ENCODE results near the gene SALL2. TPM values are rescaled to one million over a fixed set of nuclear protein-coding genes. Genes with fewer than 3 reads are reported as not detected.

The SALL2 gene
- total and polyA plus RNA-seq, 10 donors, result 0.76 to 6.7 (median 4.3) TPM

DNA sequence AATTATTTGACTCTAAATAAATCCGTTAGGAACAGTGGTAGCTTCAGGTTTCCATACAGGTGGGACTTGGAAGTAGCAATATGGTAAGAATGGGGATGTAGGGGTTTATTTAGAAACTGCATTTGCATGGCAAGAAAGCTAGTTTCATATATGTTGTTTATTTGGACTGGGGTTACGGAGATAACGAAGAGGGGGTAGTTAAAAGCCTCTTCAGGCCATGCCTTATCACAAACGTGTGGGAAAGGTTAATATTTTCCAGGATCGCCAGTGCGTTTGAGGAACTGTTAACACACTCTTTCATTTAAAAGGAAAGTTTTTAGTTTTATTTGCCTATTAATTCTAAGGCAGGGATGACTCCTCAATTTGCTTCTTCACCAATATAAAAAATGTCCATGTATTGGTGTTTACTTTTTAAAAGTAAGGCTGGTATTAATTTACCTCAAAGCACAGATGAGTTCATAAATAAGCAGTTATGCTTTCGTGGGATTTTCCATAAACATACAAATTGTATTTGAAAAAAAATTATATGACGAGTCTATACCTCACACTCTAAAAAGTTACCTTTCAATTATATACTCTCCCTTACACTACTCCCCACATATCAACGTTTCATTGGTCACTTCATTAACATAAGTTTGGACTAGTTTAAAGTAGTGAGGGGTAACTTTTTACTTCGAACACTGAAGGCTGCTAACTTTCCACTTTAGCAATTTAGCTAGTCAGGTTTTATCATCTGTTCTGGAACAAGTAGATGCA, 50.2 kb downstream of the SALL2 start:
- H3K4me1 ChIP-seq, result peaks cover 19 to 59% (median 37%) of the 10 kb centered on the region in 6 donors
- H3K27ac ChIP-seq, result peak overlapping the region; percentile 63 to 96 (median 92)
- no peaks in the 10 kb centered on the region for H3K9me3 ChIP-seq
- intact Hi-C loops (cut with DNase I; ENCODE audit: low total_unique reads), result no loop called here
- TF ChIP-seq POLR2AphosphoS5 (IDR thresholded peaks at IDR 0.05), result no peak
- TF ChIP-seq POLR2A (IDR thresholded peaks at IDR 0.05), result no peak
- TF ChIP-seq CTCF (IDR thresholded peaks at IDR 0.05 in 8 of 11, conservative IDR thresholded peaks at IDR 0.05 in 3 of 11), result no peak
- H3K4me3 ChIP-seq, result peak overlapping the region; percentile 49 to 93 (median 86)
- DNase-seq, result no peak
- H3K27me3 ChIP-seq (replicated peaks in 1 of 7), result no peaks in the 10 kb centered on the region
- 42 to 50% (median 46%) methylated on average over 10 of the region's 10 CpGs for WGBS, 5 donors
- H3K36me3 ChIP-seq, result peaks cover 0 to 54% (median 19%) of the 10 kb centered on the region in 6 donors

Other genes starting within 250 kb of the SALL2 start
- 1 to 10 TPM in 3 of 7 donors, under 1 TPM in 4; 0.33 to 4.0 (median 0.87) TPM for gene RPGRIP1, start 246.3 kb downstream of the SALL2 start, total RNA-seq
- gene RPGRIP1, start 246.3 kb downstream of the SALL2 start, polyA plus RNA-seq, result 1 to 10 TPM in 1 of 3 donors, under 1 TPM in 2; 0.46 to 1.3 (median 0.61) TPM
- 10 to 100 TPM; 53.1 to 65.3 (median 58.0) TPM for gene SUPT16H, start 142.3 kb downstream of the SALL2 start, total RNA-seq
- gene SUPT16H, start 142.3 kb downstream of the SALL2 start, polyA plus RNA-seq, result 10 to 100 TPM; 41.3 to 56.0 (median 49.5) TPM
- gene CHD8, start 70.2 kb downstream of the SALL2 start, total RNA-seq, result 10 to 100 TPM; 83.9 to 99.4 (median 90.8) TPM
- gene CHD8, start 70.2 kb downstream of the SALL2 start, polyA plus RNA-seq, result 10 to 100 TPM; 23.8 to 38.2 (median 30.5) TPM
- gene RAB2B, start 49.4 kb downstream of the SALL2 start, total RNA-seq, result 10 to 100 TPM; 21.5 to 34.2 (median 29.3) TPM
- 10 to 100 TPM in 2 of 3 donors, 1 to 10 TPM in 1; 7.2 to 19.9 (median 12.2) TPM for gene RAB2B, start 49.4 kb downstream of the SALL2 start, polyA plus RNA-seq
- 10 to 100 TPM; 45.7 to 70.8 (median 65.1) TPM for gene TOX4, start 49.2 kb downstream of the SALL2 start, total RNA-seq
- 10 to 100 TPM in 2 of 3 donors, 1 to 10 TPM in 1; 9.9 to 17.5 (median 12.1) TPM for gene TOX4, start 49.2 kb downstream of the SALL2 start, polyA plus RNA-seq
- gene METTL3, start 15.0 kb downstream of the SALL2 start, total RNA-seq, result 10 to 100 TPM; 52.0 to 88.7 (median 64.8) TPM
- 10 to 100 TPM; 46.2 to 61.1 (median 47.7) TPM for gene METTL3, start 15.0 kb downstream of the SALL2 start, polyA plus RNA-seq
- not detected for gene OR10G3, start 53.7 kb upstream of the SALL2 start, total RNA-seq
- under 1 TPM in 1 of 3 donors, not detected in 2; 0.06 TPM for gene OR10G3, start 53.7 kb upstream of the SALL2 start, polyA plus RNA-seq
- not detected for gene OR10G2, start 108.6 kb upstream of the SALL2 start, total RNA-seq
- gene OR10G2, start 108.6 kb upstream of the SALL2 start, polyA plus RNA-seq, result not detected
- gene OR4E2, start 127.5 kb upstream of the SALL2 start, total RNA-seq, result not detected
- gene OR4E2, start 127.5 kb upstream of the SALL2 start, polyA plus RNA-seq, result not detected
- gene OR4E1, start 147.5 kb upstream of the SALL2 start, total RNA-seq, result not detected
- gene OR4E1, start 147.5 kb upstream of the SALL2 start, polyA plus RNA-seq, result not detected

Data from spleen (tissue), 11 donors.